H9 (cell line): Measurements from ENCODE around the gene ZCCHC7. TPM values are rescaled to one million over a fixed set of nuclear protein-coding genes. Genes with fewer than 3 reads are reported as not detected.

Source experiments
- DNase-seq: peaks from one replicate; pipeline ENCODE4 v3.0.0-alpha.2; 2017
- H2AFZ ChIP-seq: one replicate; pipeline ENCODE4 v1.6.1; 2013; ENCODE audit warnings: mild to moderate bottlenecking, low read length, control low read depth, moderate library complexity
- H2AK5ac ChIP-seq: 2 replicates; pipeline ENCODE4 v1.6.1; 2013; ENCODE audit warnings: low read length, control low read depth, mixed read lengths; ENCODE audit not compliant: insufficient read length
- H2BK120ac ChIP-seq: one replicate; pipeline ENCODE4 v1.6.1; 2013; ENCODE audit warnings: low read depth, mild to moderate bottlenecking, low read length, control low read depth, inconsistent platforms; ENCODE audit not compliant: poor library complexity, severe bottlenecking
- H2BK12ac ChIP-seq: 2 replicates; pipeline ENCODE4 v1.6.1; 2013; ENCODE audit warnings: low read length, control low read depth, mixed read lengths, low read depth; ENCODE audit not compliant: insufficient read length
- H2BK15ac ChIP-seq: 2 replicates; pipeline ENCODE4 v1.6.1; 2013; ENCODE audit warnings: low read depth, low read length, control low read depth
- H2BK20ac ChIP-seq: one replicate; pipeline ENCODE4 v1.6.1; 2013; ENCODE audit warnings: low read depth, mild to moderate bottlenecking, low read length, control low read depth, inconsistent platforms; ENCODE audit not compliant: poor library complexity, severe bottlenecking
- H2BK5ac ChIP-seq: 2 replicates; pipeline ENCODE4 v1.6.1; 2013; ENCODE audit warnings: low read length, control low read depth, mixed read lengths; ENCODE audit not compliant: insufficient read length
- H3K14ac ChIP-seq: 2 replicates; pipeline ENCODE4 v1.6.1; 2013; ENCODE audit warnings: low read length, control low read depth; ENCODE audit not compliant: insufficient read depth
- H3K18ac ChIP-seq: 2 replicates; pipeline ENCODE4 v1.6.1; 2013; ENCODE audit warnings: low read depth, mild to moderate bottlenecking, mixed read lengths, low read length, control low read depth; ENCODE audit not compliant: insufficient read length
- H3K23ac ChIP-seq: 2 replicates; pipeline ENCODE4 v1.6.1; 2013; ENCODE audit warnings: low read length, control low read depth, mixed read lengths, low read depth; ENCODE audit not compliant: insufficient read length
- H3K23me2 ChIP-seq: 2 replicates; pipeline ENCODE4 v1.6.1; 2013; ENCODE audit warnings: low read depth, mild to moderate bottlenecking, mixed read lengths, low read length, control low read depth; ENCODE audit not compliant: insufficient read length, poor library complexity, severe bottlenecking
- H3K27ac ChIP-seq: 2 replicates; pipeline ENCODE4 v1.5.1; 2013; ENCODE audit warnings: low read length, control low read depth, mixed read lengths, low read depth; ENCODE audit not compliant: insufficient read length
- H3K27me3 ChIP-seq: 2 replicates; pipeline ENCODE4 v1.6.1; 2013; ENCODE audit warnings: low read length, control low read depth, inconsistent platforms; ENCODE audit not compliant: insufficient read depth
- H3K4ac ChIP-seq: 2 replicates; pipeline ENCODE4 v1.6.1; 2013; ENCODE audit warnings: low read depth, mild to moderate bottlenecking, control low read depth, inconsistent platforms, low read length, moderate library complexity
- H3K4me1 ChIP-seq: 2 replicates; pipeline ENCODE4 v1.6.1; 2013; ENCODE audit warnings: low read length, control low read depth, inconsistent platforms; ENCODE audit not compliant: insufficient read depth
- H3K4me2 ChIP-seq: 2 replicates; pipeline ENCODE4 v1.6.1; 2013; ENCODE audit warnings: low read length, control low read depth, mixed read lengths; ENCODE audit not compliant: insufficient read length, insufficient read depth
- H3K56ac ChIP-seq: 2 replicates; pipeline ENCODE4 v1.6.1; 2013; ENCODE audit warnings: low read depth, mild to moderate bottlenecking, mixed read lengths, low read length, control low read depth; ENCODE audit not compliant: insufficient read length
- H3K79me1 ChIP-seq: 2 replicates; pipeline ENCODE4 v1.6.1; 2013; ENCODE audit warnings: low read depth, mild to moderate bottlenecking, moderate library complexity, low read length, control low read depth, inconsistent platforms; ENCODE audit not compliant: insufficient read depth, poor library complexity, severe bottlenecking
- H3K79me2 ChIP-seq: 2 replicates; pipeline ENCODE4 v1.6.1; 2013; ENCODE audit warnings: low read length, control low read depth, inconsistent platforms; ENCODE audit not compliant: insufficient read depth
- H3K9ac ChIP-seq: 2 replicates; pipeline ENCODE4 v1.6.1; 2013; ENCODE audit warnings: low read length, control low read depth, mixed read lengths; ENCODE audit not compliant: insufficient read length; ENCODE audit errors: extremely low read depth
- H3K9me3 ChIP-seq: one replicate; pipeline ENCODE4 v1.6.1; 2013; ENCODE audit warnings: low read depth, low read length, inconsistent platforms; ENCODE audit not compliant: control insufficient read depth
- H3T11ph ChIP-seq: one replicate; pipeline ENCODE4 v1.6.1; 2013; ENCODE audit warnings: mild to moderate bottlenecking, low read length, control low read depth, inconsistent platforms
- H4K20me1 ChIP-seq: one replicate; pipeline ENCODE4 v1.6.1; 2013; ENCODE audit not compliant: control insufficient read depth, insufficient read length, insufficient read depth
- H4K5ac ChIP-seq: 2 replicates; pipeline ENCODE4 v1.6.1; 2013; ENCODE audit warnings: low read depth, mild to moderate bottlenecking, mixed read lengths, low read length, control low read depth; ENCODE audit not compliant: insufficient read length
- H4K8ac ChIP-seq: replicated peaks from 2 replicates; pipeline ENCODE4 v1.6.1; 2013; ENCODE audit warnings: low read length, control low read depth, mixed read lengths, low read depth; ENCODE audit not compliant: insufficient read length
- H4K91ac ChIP-seq: 2 replicates; pipeline ENCODE4 v1.6.1; 2013; ENCODE audit warnings: low read depth, mild to moderate bottlenecking, moderate library complexity, mixed read lengths, low read length, control low read depth; ENCODE audit not compliant: insufficient read length
- H3K27ac Mint-ChIP-seq, 3 experiments: 2 replicates in 2 of 3; 3 replicates in 1 of 3; pipeline ENCODE4 v1.8.0; 2020 to 2021; ENCODE audit warnings: mixed read lengths in 3 of 3, mild to moderate bottlenecking in 1 of 3, moderate library complexity in 1 of 3
- H3K27me3 Mint-ChIP-seq: 2 replicates; pipeline ENCODE4 v1.8.0; 2021; ENCODE audit warnings: low read depth, mild to moderate bottlenecking, moderate library complexity, mixed read lengths
- H3K36me3 Mint-ChIP-seq, 3 experiments: 2 replicates in 2 of 3; 3 replicates in 1 of 3; pipeline ENCODE4 v1.8.0; 2020 to 2021; ENCODE audit warnings: low read depth in 3 of 3, mixed read lengths in 3 of 3; ENCODE audit not compliant: insufficient read depth in 1 of 3
- H3K4me1 Mint-ChIP-seq, 2 experiments: 2 replicates each; pipeline ENCODE4 v1.8.0; 2020; ENCODE audit warnings: mixed read lengths in 2 of 2
- H3K4me3 Mint-ChIP-seq, 2 experiments: 2 replicates in 1 of 2; 3 replicates in 1 of 2; pipeline ENCODE4 v1.8.0; 2020 to 2021; ENCODE audit warnings: mild to moderate bottlenecking in 2 of 2, mixed read lengths in 2 of 2, moderate library complexity in 1 of 2
- H3K9me3 Mint-ChIP-seq, 2 experiments: 2 replicates in 1 of 2; 3 replicates in 1 of 2; pipeline ENCODE4 v1.8.0; 2020; ENCODE audit warnings: mild to moderate bottlenecking in 2 of 2, mixed read lengths in 2 of 2, moderate library complexity in 1 of 2
- CTCF ChIP-seq: fragments of 200-600 bp; sonication (generic); conservative IDR thresholded peaks from 3 replicates; pipeline ENCODE4 v1.8.0; 2021; ENCODE audit warnings: antibody characterized with exemption, mild to moderate bottlenecking
- total RNA-seq: library from RNA; stranded (reverse); gene quantifications from 2 replicates; pipeline ENCODE4 v1.2.1, GENCODE V29; 2021

The ZCCHC7 gene
- total RNA-seq, 1 experiment from 2014 or later: 20.3 TPM

GRCh38 chr9:37328556-37329227 is 208.3 kb downstream of the ZCCHC7 start:
- Histone ChIP-seq H3K9me3 (no peaks in the 10 kb centered on the region), H3K79me1 (no peaks in the 10 kb centered on the region), H4K20me1 (no peaks in the 10 kb centered on the region), H4K5ac (no peak overlapping the region), H2BK15ac (no peak overlapping the region), H2BK20ac (no peak overlapping the region), H3K56ac (no peak overlapping the region), H4K8ac (no peak overlapping the region), H3K27ac (no peak overlapping the region), H2BK120ac (no peak overlapping the region), H3K23ac (no peak overlapping the region), H3K79me2 (no peaks in the 10 kb centered on the region), H3K18ac (no peak overlapping the region), H3K23me2 (no peaks in the 10 kb centered on the region), H2BK12ac (no peak overlapping the region), H3K9ac (no peak overlapping the region), H3K14ac (no peak overlapping the region), H3K27me3 (no peaks in the 10 kb centered on the region), H2AFZ (no peak overlapping the region), H3K4me2 (no peak overlapping the region), H3T11ph (no peak overlapping the region), H2AK5ac (no peak overlapping the region), H4K91ac (no peak overlapping the region), H3K4me1 (no peaks in the 10 kb centered on the region), H3K4ac (no peak overlapping the region), H2BK5ac (no peak overlapping the region)
- no peak for TF ChIP-seq CTCF
- H3K36me3 Mint-ChIP-seq: no peaks in the 10 kb centered on the region
- H3K27me3 Mint-ChIP-seq: no peaks in the 10 kb centered on the region
- H3K9me3 Mint-ChIP-seq: no peaks in the 10 kb centered on the region
- H3K4me1 Mint-ChIP-seq: peaks cover 10 to 12% of the 10 kb centered on the region in 2 experiments
- H3K4me3 Mint-ChIP-seq: no peak overlapping the region
- H3K27ac Mint-ChIP-seq: no peak overlapping the region
- no peak for DNase-seq
